Left colon (tissue), 2 donors: ENCODE data around the gene FAM111B. TPM values are rescaled to one million over a fixed set of nuclear protein-coding genes. Genes with fewer than 3 reads are reported as not detected.

Source experiments
- total RNA-seq, 2 donors: library from RNA; stranded (reverse); fragmentation: NEBNext Ultra II Directional; extraction: Animal tissue kit (Norgen Biotek cat#: 25700); gene quantifications; one replicate each; pipeline ENCODE4 v1.2.1, GENCODE V29; 2021
- donor health status: DM: no; HTN: no; CAD: no.
- donor health status: DM: yes; HTN: yes; CAD: no.

FAM111B gene
- total RNA-seq, 2 donors from 2014 or later, result 2.3 to 5.7 TPM

Other genes with a start within 250 kb of the FAM111B start
- under 1 TPM; 0.25 to 0.34 TPM for gene GLYATL1, start 167.7 kb upstream of the FAM111B start, total RNA-seq
- gene GLYATL1B, start 20.9 kb upstream of the FAM111B start, total RNA-seq, result not detected
- 10 to 100 TPM; 25.0 to 27.8 TPM for gene FAM111A, start 35.6 kb downstream of the FAM111B start, total RNA-seq
- 10 to 100 TPM; 58.4 to 62.4 TPM for gene DTX4, start 64.9 kb downstream of the FAM111B start, total RNA-seq
- gene MPEG1, start 105.7 kb downstream of the FAM111B start, total RNA-seq, result 10 to 100 TPM in 1 of 2 donors, 1 to 10 TPM in 1; 5.0 to 24.2 TPM